HG02763 (cell line): ENCODE results near the gene ZNF618.

Experiments
- ATAC-seq: cut with Tn5 transposase; IDR thresholded peaks from one replicate; pipeline ENCODE4 v1.9.1; 2021; ENCODE audit warnings: mild to moderate bottlenecking, moderate library complexity; ENCODE audit not compliant: unreplicated experiment

Gene ZNF618

DNA sequence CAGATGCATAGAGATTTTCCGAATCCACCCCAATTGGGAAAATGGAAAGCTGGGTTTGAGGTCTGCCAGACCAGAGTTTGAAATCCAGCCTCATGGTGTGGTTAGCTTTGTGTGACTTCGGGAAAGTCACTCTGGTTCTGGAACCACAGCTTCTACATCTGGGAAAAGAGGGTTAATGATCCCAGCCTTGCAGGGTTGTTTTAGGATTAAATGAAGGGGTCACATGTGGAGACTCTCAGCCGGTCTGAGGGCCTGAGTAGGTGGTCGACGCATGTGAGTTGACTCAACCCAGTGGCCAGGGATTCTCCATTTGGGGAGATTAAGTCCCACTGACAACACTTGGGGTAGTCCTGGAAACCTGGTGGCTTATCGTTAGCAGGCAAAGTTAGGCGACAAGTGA lies 6.1 kb downstream of the ZNF618 start:
- ATAC-seq, result no peak

DNA sequence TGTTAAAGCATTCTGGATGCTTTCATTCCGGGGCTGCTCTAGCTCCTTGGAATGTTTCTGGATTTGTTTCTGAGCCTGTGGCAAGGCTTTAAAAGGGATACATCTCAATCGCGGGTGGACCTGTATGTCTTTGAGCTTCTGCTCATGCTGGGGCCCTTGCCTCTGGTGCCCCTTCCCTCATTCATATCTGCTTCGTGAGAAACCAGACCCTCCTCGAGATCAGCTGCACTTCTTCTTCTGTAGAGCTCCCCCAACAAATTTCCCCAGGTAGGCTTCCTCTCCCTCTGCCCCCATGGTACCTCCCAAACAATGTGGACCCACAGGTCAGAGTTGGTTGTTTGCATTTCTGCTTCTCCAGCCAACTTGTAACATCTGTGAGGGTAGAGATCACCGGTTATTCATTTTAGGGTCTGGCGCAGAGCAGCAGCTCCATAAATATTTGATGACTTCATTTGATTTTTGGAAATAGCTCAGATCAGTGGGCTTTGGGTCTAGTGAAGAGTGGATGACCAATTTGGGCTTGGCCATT lies 6.6 kb downstream of the ZNF618 start:
- no peak for ATAC-seq

DNA sequence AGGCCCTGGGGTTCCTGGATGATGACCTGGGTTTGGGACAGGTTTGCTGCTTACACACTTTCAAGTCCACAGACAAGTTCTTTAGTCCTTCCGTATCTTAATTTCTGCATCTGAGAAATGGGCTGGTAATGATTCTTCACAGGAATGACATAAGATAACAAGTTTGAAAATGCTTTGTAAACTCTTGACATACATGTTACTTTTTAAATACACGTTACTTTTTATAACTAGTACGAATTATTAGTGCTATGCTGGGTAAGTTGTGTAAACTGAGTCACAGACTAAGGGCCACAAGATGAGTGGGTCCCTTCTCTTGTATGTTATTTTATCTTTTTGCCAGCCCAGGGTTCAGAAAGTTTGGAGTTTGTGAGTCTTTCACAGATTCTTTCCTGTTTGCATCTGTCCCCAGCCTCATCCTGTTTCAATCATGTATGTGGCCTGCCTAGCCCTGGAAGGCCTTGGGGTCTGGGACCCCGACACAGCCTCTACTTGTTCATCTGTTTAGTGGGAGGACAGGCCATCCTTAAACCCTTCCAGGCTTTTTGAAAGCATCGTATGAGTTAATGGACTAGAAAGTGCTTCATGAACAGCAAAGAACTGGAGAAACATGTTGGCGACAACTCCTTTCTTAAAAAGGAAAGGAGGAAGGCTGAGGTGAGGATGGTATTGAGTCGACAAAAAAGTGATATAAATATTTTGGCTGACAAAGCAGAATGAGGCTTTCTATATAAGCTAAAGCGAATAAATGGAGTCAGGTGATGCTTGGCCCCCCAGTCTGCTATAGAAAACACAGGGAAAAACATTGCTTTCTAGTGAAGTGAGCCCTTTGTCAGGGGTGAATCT lies 9.3 kb downstream of the ZNF618 start:
- no peak for ATAC-seq

DNA sequence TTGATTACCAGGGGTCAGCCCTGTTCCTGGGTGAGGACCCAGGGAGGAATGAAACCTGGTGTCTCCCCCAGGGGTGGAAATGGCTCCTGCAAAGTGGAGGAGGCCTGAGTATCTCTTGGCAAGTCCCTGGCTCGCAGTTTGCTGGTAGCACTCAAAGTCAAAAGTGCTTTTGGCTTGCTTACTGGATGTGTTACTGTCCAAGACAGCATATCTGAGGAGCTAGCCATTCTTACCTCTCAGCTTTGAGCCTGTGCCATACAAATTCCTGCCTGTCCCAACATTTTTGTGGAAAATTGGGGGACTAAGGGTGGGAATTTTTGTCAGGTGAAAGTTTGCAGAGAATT lies 9.9 kb downstream of the ZNF618 start:
- no peak for ATAC-seq

DNA sequence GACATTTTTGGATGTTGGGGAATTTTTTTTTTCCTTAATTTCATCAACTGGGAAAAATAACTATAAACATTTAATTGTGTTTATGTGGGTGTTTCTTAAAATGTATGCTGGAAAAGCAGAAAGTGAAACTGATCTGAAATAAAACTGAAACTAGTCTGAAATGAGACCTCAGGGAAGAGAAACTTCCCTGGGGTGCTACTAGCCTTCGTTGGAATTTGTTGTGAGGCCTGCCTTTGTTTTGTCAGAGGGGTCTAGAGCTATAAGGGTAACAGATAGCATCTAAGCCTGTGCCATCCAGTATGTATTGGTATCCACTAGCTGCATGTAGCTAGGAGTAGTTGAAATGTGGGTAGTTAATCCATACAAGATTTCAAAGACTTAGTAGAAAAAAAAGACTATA lies 10.4 kb downstream of the ZNF618 start:
- ATAC-seq, result no peak

DNA sequence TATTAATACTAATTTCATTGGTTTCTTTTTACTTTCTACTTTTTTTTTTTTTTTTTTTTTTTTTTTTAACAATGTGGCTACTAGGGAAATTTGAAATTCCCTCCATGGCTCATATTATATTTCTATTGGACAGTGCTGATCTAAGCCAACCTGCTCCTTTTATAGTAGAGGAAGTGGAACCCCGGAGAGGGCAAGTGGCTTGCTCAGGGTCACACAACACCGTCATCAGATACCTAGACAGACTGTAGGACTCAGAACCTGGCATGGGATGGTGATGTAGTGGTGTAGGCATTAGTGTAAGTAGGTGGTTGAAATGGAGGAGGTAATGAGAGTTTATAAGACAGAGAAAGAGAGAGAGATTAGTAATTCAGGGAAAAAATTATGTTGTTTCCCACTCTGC lies 10.8 kb downstream of the ZNF618 start:
- no peak for ATAC-seq

DNA sequence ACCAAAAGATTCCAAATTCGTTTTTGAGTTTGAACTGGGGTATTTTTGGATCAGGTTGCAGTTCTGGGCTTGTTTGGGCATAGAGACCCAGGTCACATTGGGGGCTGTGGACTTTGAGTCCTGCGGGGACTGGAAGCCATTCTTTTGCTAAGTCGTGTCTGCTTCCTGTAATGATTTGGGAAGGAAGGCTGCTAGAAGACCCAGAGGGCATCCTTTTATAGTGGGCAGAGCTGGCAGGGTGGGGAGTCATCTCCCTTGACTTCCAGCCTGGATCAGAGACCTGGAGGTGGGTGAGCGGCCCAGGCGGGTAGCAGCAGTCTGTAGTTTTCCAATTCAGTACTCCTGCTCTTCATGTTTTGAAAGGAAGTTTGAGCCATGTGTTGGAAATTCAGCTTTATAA lies 11.3 kb downstream of the ZNF618 start:
- no peak for ATAC-seq

DNA sequence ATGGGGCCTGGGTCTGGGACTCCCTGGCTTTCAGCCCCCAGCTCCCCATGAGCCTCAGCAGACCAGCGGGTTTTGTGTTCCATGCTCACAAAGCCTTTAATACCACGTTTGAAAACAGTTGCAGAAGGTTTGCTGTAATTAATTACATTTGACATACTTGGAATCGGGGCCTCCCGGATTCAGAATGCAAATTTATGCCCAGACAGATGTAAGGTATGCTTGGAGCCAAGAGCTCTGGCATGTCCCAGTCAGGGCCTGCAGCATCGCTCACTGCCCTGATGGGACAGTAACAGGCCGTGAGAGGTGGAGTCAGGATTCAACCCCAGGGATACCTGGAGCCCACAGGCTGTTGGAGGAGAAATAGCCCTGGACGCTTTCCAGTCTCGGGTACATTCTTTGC lies 12.2 kb downstream of the ZNF618 start:
- ATAC-seq, result no peak

DNA sequence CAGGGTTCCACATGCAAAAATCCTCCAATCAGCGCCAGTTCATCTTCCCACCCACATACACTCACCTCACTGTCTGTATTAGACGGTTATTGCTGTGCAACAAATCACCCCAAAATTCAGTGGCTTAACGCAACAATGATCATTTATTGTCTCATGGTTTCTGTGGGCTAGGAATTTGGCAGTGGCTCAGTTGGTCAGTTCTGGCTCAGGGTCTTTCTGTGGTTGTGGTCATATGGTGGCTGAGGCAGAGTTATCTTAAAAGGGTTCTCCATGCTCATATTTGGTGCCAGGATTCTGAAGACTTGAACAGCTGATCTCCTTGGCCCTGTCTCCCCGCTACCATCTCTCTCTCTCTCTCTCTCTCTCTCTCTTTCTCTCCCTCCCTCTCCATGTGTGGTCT lies 12.9 kb downstream of the ZNF618 start:
- no peak for ATAC-seq

DNA sequence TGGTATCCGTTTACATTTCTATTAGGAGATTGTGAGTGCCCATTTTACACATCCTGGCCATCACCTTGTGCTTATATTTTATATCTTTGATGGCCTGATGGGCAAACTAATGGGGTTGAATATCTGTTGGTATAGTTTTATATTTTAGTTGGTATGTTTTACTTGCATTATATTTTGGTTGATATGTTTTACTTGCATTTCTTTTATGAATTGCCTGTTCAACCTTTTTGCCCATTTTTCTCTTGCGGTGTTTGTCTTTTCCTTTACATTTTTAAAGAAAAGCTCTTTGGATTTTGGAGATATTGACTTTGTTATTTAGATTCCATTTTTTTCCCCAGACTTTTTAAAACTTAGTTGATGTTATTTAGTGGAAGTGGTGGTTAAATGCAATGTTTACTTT lies 14.6 kb downstream of the ZNF618 start:
- no peak for ATAC-seq

DNA sequence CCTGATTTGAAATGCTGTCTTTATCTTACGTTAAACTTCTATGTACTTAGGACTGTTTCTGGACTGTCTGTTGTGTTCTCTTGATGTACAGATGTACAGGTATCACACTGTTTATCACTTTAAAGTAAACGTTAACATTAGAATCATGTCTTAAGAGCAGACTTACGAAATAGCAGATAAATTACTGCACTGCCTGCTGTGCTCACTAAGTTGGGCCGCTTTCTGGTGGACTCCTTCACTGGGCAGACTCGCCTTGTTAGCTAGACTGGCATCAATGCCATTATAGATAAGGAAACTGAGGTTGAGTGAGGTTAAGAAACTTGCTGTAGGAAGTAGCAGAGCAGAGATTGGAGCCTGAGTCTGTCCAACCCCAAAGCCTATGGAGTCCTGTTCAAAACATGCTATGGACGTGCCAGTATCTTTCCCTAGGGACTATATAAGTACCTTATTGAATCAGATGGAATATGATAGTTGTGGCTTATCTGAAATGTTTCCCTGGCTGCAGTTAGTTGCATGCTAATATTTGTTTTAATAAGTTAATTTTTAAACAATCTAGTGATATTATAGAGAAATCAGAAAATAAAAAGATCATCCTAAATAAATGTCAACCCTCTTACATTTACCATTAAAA lies 16.9 kb downstream of the ZNF618 start:
- ATAC-seq, result no peak

DNA sequence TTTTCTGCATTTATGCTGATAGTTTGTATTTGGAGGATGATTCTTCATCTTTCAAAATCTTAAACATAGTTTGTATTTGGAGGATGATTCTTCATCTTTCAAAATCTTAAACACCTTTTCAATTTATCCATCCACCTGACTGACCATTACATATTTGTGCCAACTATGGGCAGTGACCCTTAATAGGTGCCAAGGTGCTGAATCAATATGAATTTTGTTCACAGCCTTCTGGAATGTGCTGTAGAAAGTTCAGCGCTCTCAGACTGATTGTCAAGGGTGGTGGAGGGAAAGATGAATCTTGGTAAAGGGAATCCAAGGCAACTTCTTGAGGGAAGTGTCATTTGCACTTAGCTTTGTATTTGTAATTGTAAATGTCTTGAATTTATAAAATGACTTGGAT lies 18.1 kb downstream of the ZNF618 start:
- ATAC-seq, result no peak

DNA sequence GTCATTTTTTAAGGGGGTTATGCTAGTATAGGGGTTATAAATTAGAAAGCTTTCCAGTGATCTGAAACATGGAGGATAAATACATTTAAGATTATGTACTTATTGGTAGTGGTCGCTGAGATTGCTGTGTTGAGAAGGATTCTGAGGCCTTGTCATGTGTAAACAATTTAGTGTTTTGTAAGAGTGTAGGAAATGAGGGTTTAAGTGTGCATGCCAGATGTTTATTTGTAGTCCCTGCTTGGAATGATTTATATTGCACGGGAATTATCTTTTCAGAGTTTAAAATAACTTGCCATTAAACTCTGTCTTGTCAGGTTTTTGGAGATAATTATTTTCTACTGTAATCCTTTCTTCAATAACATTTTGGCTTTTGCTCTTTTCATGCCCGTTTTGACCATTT lies 19.4 kb downstream of the ZNF618 start:
- no peak for ATAC-seq

DNA sequence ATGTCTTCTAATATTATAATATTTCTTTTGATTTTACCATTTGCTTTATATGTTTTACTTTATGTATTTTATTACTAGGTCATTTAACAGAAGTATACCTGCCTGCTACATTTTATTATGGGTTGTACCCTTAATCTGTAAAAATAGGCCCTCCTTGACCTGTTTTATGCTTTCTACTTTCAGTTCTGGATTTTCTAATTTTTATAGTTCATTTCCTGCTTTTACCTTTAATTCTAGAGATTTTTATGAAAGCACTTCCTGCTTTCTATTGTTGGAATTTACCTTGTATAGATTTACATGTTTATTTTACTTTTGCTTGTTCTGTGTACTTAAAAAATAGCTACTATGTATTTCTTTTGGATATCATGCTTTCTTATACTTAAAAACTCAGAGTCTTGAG lies 20.6 kb downstream of the ZNF618 start:
- ATAC-seq, result no peak

DNA sequence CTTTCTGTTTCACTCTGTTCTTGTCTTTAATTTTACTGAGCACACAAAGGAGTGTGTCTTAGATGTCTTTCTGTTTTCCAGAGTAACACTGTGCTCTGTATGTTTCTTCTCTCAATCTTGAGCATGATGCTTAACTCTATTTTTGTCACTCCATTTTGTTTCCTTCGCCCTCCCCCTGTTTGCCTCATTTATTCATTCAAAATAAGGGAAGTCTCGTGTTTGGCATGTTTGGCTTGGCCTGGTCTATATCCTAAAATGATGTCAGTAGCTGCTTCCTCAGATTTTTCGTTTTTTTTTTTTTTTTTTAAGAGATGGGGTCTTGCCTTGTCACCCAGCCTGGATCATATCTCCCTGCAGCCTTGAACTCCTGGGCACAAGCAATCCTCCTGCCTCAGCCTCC lies 22.0 kb downstream of the ZNF618 start:
- ATAC-seq, result no peak

DNA sequence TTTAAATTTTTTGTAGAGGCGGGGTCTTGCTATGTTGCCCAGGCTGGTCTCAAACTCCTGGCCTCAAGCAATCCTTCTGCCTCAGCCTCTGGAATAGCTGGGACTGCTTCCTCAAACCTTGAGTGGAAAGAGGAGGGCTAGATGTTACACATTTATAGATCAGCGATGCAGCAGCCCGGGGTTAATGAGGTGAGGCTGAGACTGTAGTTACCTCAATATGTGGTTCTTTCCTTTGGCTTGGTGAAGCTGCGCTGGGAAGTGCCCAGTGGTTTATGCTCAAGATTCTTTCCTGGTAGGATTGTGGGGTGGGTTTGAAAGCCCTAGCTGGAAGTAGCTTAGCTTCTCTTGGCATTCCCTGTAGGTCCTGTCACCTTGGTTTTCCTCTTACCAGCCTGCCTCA lies 22.5 kb downstream of the ZNF618 start:
- ATAC-seq, result no peak

DNA sequence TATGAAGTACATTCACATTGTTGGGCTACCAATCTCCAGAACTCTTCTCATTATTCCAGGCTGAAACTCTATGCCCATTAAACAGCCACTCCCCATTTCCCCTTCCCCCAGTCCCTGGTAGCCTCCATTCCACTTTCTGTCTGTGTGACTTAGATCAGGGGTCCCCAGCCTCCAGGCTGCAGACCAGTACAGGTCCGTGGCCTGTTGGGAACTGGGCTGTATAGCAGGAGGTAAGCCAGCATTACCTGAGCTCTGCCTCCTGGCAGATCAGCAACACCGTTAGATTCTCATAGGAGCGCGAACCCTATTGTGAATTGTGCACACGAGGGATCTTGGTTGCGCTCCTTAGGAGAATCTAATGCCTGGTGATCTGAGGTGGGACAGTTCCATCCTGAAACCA lies 23.1 kb downstream of the ZNF618 start:
- no peak for ATAC-seq

DNA sequence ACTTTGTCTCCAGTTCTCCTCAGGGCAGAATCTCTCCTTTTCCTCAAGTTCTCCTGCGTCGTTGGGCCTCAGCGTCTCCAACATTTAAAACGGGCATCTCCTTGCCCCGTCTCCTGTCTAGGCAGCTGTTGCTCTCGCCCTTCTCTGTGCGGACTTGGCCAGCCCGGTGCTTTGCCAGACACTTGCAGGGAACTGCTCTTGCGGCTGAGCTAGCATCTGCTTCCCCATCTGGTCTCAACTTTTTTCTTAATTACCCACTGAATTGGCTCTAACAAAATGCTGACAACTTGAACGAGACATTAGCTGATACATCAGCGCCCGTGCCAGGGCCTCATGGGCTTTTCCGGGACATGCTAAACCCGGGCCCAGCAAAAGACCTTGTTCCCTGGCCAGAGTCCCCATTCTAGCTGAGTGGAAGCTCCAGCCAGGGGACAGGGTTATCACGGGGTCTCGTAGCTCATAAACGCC lies 25.1 kb downstream of the ZNF618 start:
- no peak for ATAC-seq

DNA sequence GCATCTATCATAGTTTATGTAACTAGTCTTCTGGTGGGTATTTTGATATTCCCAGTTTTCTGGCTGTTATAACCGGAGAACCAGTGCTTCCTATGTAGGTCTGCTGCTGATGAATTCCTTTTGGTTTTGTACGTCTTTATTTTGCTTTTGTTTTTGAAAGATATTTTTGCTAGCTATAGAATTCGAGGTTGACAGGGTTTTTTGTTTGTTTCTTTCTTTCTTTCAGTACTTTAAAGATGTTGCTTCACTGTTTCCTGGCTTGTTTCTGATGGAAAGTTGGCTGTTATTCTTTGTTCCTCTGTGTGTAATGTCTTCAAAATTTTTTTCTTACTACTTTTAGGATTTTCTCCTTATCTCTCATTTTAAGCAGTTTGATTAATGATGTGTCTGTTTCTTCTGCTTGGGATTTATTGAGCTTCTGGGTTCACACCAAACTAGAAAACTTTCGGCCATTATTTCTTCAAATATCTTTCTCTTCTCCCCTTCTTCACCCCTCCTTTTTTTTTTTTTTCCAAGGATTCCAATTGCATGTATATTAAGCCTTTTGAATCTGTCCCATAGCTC lies 27.5 kb downstream of the ZNF618 start:
- no peak for ATAC-seq

DNA sequence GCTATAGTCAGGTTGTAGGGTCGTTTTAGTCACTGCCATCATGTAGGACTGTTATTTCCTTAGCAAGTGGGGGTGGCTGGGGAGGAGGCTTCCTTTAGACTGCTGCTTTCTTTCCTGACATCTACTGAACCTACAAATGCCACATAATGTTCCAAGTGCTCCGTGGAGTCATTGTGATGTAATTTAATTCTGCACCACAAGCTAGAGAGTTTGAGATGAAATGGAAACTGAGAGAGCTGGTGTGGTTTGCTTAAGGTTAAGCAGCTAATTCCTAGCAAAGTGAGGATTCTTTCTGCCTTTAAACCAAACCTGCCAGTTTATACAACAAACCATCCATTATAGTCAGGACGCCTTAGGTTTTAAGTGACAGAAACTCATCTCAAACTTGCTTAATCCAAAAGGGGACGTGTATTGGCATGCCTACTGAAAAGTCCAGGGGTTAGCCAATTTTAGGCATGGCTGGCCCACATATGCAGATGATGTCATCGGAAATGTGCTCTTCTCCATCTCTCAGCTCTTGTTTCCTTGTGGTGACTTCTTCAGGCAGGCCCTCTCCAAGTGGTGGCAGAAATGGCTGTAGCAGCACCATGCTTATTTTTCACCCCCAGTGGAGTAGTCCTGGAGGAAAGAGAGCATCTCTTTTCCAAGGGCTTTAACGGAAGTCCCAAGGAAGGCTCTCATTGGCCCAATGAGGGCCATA lies 30.5 kb downstream of the ZNF618 start:
- ATAC-seq, result no peak

DNA sequence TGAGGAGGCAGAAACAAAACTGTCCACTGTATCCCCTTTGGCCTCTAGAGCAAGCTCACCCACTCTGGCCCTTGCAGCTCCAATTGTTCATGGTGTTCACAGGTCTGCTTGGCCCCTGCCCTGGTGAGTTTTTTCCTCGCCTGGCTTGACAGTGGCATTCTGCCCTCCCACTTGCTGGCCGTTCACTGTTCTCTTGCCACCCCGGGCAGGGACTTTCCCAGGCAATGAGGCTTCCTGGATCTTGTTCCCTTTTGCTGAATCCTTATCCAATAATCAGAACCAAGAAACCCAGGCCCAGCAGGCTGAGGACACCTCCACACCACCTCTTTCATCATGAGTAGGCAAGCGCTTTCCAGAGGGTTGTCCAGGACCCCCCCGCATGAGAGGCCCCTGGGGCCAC lies 31.2 kb downstream of the ZNF618 start:
- no peak for ATAC-seq

DNA sequence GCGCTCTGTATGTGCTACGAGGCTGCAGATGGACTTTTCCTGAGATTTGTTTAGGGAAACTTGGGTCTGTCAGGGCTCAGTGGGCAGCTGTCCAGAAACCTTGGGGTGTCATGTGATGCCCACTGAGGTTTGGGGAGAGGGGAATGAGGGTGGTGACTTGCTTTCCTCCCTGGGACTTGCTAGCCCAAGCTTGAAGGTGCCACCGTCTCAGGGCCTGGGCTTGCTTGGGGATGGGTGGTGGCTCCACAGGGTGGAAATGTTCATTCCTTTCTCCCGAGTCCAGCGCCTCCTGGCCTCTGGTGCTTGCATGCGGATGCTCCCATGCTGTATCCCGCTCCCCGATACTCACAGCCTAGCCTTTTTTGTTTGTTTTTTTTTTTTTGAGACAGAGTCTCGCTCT lies 33.3 kb downstream of the ZNF618 start:
- ATAC-seq, result no peak
